Measurements from ENCODE around the gene VSTM4.

The VSTM4 gene

GRCh38 chr10:49082766-49083165, 32.6 kb downstream of the VSTM4 start:
- TF ChIP-seq CTCF (IDR thresholded peaks at IDR 0.05; ENCODE audit: low read depth, low read length, poor library complexity, severe bottlenecking) (no peak), EZH2phosphoT487 (IDR thresholded peaks at IDR 0.05; ENCODE audit: borderline replicate concordance, low read length) (no peak)
- Histone ChIP-seq H3K79me2 (ENCODE audit: control insufficient read depth, low read length) (no peaks in the 10 kb centered on the region), H3K27me3 (ENCODE audit: control insufficient read depth, low read length) (peaks cover 12% of the 10 kb centered on the region), H4K20me1 (ENCODE audit: control insufficient read depth, insufficient read depth, low read depth, low read length) (no peaks in the 10 kb centered on the region), H3K4me3 (ENCODE audit: low read length) (no peak overlapping the region), H3K9me2 (replicated peaks; ENCODE audit: control insufficient read depth, low read length) (no peaks in the 10 kb centered on the region), H3F3A (ENCODE audit: control insufficient read depth, insufficient read depth) (no peaks in the 10 kb centered on the region), H3K4me2 (ENCODE audit: low read length) (no peak overlapping the region), H3K36me3 (ENCODE audit: control insufficient read depth, low read length) (no peaks in the 10 kb centered on the region), H3K9me3 (ENCODE audit: control insufficient read depth, insufficient read depth, low read length) (0 out of 2 replicates have a peak, but pooled peaks cover 3% of the 10 kb centered on the region), H3K4me1 (ENCODE audit: control insufficient read depth, low read length) (no peaks in the 10 kb centered on the region), H3K27ac (ENCODE audit: low read depth, low read length) (no peak overlapping the region)

DNA sequence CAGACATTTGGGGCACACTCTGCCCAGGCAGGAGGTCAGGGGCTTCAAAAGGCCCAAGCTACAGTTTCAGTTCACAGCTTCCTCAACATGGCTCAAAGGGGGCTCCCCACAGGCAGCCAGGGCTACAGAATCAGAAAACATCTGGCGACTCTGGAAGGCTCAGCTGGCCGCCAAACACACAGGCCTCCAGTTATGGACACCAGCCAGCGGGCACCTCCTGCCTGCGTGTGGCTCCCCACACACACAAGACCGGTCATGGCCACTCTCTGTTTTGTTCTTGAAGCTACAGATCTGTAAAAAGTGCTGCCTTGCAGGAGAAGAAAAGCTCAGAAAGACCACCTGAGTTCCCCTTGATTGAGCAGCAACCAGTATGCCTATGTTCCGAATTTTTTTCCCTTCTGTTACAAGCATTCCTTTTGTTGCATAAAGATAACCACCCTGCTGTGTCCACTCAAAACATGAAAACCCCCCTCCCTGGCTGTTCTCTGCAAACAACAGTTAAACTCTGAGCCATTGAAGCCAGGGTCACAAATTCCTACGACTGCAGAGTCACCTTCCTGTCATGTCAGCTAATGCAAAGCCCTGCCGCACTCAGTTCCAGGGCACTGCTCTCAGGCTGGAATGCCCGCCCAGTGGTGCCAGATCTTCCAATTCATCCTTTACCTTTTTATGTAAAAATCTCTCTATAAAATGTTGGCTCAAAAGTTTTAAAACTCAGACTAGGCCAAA, 33.6 kb downstream of the VSTM4 start:
- no peak overlapping the region for H3K4me3 ChIP-seq (ENCODE audit: low read length)
- H3K36me3 ChIP-seq (ENCODE audit: control insufficient read depth, low read length): no peaks in the 10 kb centered on the region
- TF ChIP-seq CTCF (IDR thresholded peaks at IDR 0.05; ENCODE audit: low read depth, low read length, poor library complexity, severe bottlenecking): no peak
- TF ChIP-seq EZH2phosphoT487 (IDR thresholded peaks at IDR 0.05; ENCODE audit: borderline replicate concordance, low read length): no peak
- H3F3A ChIP-seq (ENCODE audit: control insufficient read depth, insufficient read depth): no peaks in the 10 kb centered on the region
- peaks cover 5% of the 10 kb centered on the region; the same call in 1 of the 2 replicates for H3K4me1 ChIP-seq (ENCODE audit: control insufficient read depth, low read length)
- peaks cover 23% of the 10 kb centered on the region for H3K27me3 ChIP-seq (ENCODE audit: control insufficient read depth, low read length)
- no peaks in the 10 kb centered on the region for H3K9me2 ChIP-seq (replicated peaks; ENCODE audit: control insufficient read depth, low read length)
- no peak overlapping the region for H3K4me2 ChIP-seq (ENCODE audit: low read length)
- no peaks in the 10 kb centered on the region for H4K20me1 ChIP-seq (ENCODE audit: control insufficient read depth, insufficient read depth, low read depth, low read length)
- 0 out of 2 replicates have a peak, but pooled peaks cover 3% of the 10 kb centered on the region for H3K9me3 ChIP-seq (ENCODE audit: control insufficient read depth, insufficient read depth, low read length)
- H3K27ac ChIP-seq (ENCODE audit: low read depth, low read length): no peak overlapping the region
- H3K79me2 ChIP-seq (ENCODE audit: control insufficient read depth, low read length): no peaks in the 10 kb centered on the region

- no peaks in the 10 kb centered on the region for H3K79me2 ChIP-seq (ENCODE audit: control insufficient read depth, low read length)
- H3K4me1 ChIP-seq (ENCODE audit: control insufficient read depth, low read length): peaks cover 5% of the 10 kb centered on the region; the same call in 1 of the 2 replicates
- H3K4me3 ChIP-seq (ENCODE audit: low read length): no peak overlapping the region
- H3K9me3 ChIP-seq (ENCODE audit: control insufficient read depth, insufficient read depth, low read length): no peaks in the 10 kb centered on the region
- H3K4me2 ChIP-seq (ENCODE audit: low read length): no peak overlapping the region
- no peak overlapping the region for H3K27ac ChIP-seq (ENCODE audit: low read depth, low read length)
- peaks cover 29% of the 10 kb centered on the region for H3K27me3 ChIP-seq (ENCODE audit: control insufficient read depth, low read length)
- no peaks in the 10 kb centered on the region for H3F3A ChIP-seq (ENCODE audit: control insufficient read depth, insufficient read depth)
- TF ChIP-seq EZH2phosphoT487 (IDR thresholded peaks at IDR 0.05; ENCODE audit: borderline replicate concordance, low read length): no peak
- TF ChIP-seq CTCF (IDR thresholded peaks at IDR 0.05; ENCODE audit: low read depth, low read length, poor library complexity, severe bottlenecking): no peak
- H3K9me2 ChIP-seq (replicated peaks; ENCODE audit: control insufficient read depth, low read length): no peaks in the 10 kb centered on the region
- no peaks in the 10 kb centered on the region for H3K36me3 ChIP-seq (ENCODE audit: control insufficient read depth, low read length)
- no peaks in the 10 kb centered on the region for H4K20me1 ChIP-seq (ENCODE audit: control insufficient read depth, insufficient read depth, low read depth, low read length)
Measured at GRCh38 chr10:49080965-49081364, 34.4 kb downstream of the VSTM4 start.

Measured in DOHH2 (cell line).